Parathyroid adenoma (tissue), 2 donors: ENCODE measurements around the gene SPOCK1.

Experiments used
- H2AFZ ChIP-seq: fragments of 300-600 bp; sonication (generic); one replicate; pipeline ENCODE4 v1.7.0; 2017; ENCODE audit warnings: antibody characterized with exemption, mild to moderate bottlenecking
- H3K27ac ChIP-seq: fragments of 300-600 bp; sonication (generic); one replicate; pipeline ENCODE4 v1.7.0; 2017
- H3K27me3 ChIP-seq: fragments of 300-600 bp; sonication (generic); one replicate; pipeline ENCODE4 v1.7.0; 2017; ENCODE audit warnings: low read length; ENCODE audit not compliant: control insufficient read depth, insufficient read depth
- H3K36me3 ChIP-seq: fragments of 300-600 bp; sonication (generic); one replicate; pipeline ENCODE4 v1.7.0; 2017; ENCODE audit warnings: low read length; ENCODE audit not compliant: control insufficient read depth, insufficient read depth
- H3K4me1 ChIP-seq: fragments of 300-600 bp; sonication (generic); one replicate; pipeline ENCODE4 v1.7.0; 2017; ENCODE audit warnings: control low read depth
- H3K4me2 ChIP-seq: fragments of 300-600 bp; sonication (generic); one replicate; pipeline ENCODE4 v1.7.0; 2017; ENCODE audit warnings: low read length
- H3K4me3 ChIP-seq: fragments of 300-600 bp; sonication (generic); one replicate; pipeline ENCODE4 v1.7.0; 2017; ENCODE audit warnings: low read depth, low read length
- H3K79me2 ChIP-seq: fragments of 300-600 bp; sonication (generic); one replicate; pipeline ENCODE4 v1.7.0; 2017; ENCODE audit warnings: control low read depth
- H3K9ac ChIP-seq: fragments of 300-600 bp; sonication (generic); one replicate; pipeline ENCODE4 v1.7.0; 2017; ENCODE audit warnings: mild to moderate bottlenecking
- H3K9me3 ChIP-seq: fragments of 300-600 bp; sonication (generic); one replicate; pipeline ENCODE4 v1.7.0; 2017; ENCODE audit warnings: low read length; ENCODE audit not compliant: control insufficient read depth
- CTCF ChIP-seq: fragments of 300-600 bp; sonication (generic); IDR thresholded peaks from one replicate; pipeline ENCODE4 v1.7.0; 2017; ENCODE audit warnings: antibody characterized with exemption, mild to moderate bottlenecking
- donor health status: primary hyperparathyroidism.

SPOCK1 gene

DNA sequence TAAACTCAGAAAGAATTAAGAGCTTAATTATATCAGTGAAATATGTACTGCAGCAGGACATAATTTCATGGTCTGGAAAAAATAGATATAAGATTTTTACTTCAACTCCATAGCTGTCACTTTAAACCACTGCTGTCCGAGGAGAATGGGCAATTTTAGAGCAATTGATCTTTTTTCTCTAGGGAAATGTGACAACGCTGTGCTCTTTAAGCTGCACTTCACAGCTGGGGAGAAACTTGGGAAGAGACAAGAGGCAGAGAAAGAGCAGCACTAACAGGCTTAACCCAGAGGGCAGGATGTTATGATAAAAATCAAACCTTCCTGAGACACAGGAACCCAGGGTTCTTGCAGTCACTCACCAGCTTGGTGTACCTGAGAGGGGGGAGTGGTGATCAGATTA lies 92.0 kb downstream of the SPOCK1 start:
- H2AFZ ChIP-seq, result no peak overlapping the region
- no peaks in the 10 kb centered on the region for H3K9me3 ChIP-seq
- TF ChIP-seq CTCF, result no peak
- H3K36me3 ChIP-seq, result no peaks in the 10 kb centered on the region
- H3K9ac ChIP-seq, result no peak overlapping the region
- H3K4me3 ChIP-seq, result no peak overlapping the region
- H3K4me1 ChIP-seq, result no peaks in the 10 kb centered on the region
- H3K4me2 ChIP-seq, result no peak overlapping the region
- no peaks in the 10 kb centered on the region for H3K27me3 ChIP-seq
- no peak overlapping the region for H3K27ac ChIP-seq
- no peaks in the 10 kb centered on the region for H3K79me2 ChIP-seq

GRCh38 chr5:137405393-137405792 lies 93.7 kb downstream of the SPOCK1 start:
- Histone ChIP-seq H3K9ac (no peak overlapping the region), H2AFZ (no peak overlapping the region), H3K36me3 (no peaks in the 10 kb centered on the region), H3K27me3 (no peaks in the 10 kb centered on the region), H3K27ac (no peak overlapping the region), H3K79me2 (no peaks in the 10 kb centered on the region), H3K4me2 (no peak overlapping the region), H3K4me3 (no peak overlapping the region), H3K9me3 (no peaks in the 10 kb centered on the region), H3K4me1 (no peaks in the 10 kb centered on the region)
- no peak for TF ChIP-seq CTCF

DNA sequence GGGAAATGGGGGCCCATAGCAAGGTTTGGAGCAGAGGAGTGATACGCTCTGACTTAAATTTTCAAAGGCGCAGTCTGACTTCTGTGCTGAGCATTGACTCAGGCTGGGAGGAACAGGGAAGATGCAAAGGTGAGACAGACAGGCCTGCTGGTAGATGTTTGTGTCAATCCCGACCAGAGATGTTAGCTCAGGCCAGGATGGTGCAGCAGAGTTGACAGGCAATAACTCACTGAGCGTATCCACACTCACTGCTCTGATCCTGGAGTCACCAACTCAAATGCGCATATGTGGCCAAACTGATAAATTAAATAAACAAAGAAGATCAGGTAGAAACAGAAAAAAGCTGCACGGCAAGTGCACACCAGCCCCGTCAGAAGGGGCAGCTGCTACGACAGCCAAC lies 95.3 kb downstream of the SPOCK1 start:
- H3K4me2 ChIP-seq, result no peak overlapping the region
- H2AFZ ChIP-seq, result no peak overlapping the region
- H3K4me1 ChIP-seq, result no peaks in the 10 kb centered on the region
- no peak overlapping the region for H3K27ac ChIP-seq
- H3K4me3 ChIP-seq, result no peak overlapping the region
- H3K36me3 ChIP-seq, result no peaks in the 10 kb centered on the region
- H3K9me3 ChIP-seq, result no peaks in the 10 kb centered on the region
- no peaks in the 10 kb centered on the region for H3K27me3 ChIP-seq
- H3K9ac ChIP-seq, result no peak overlapping the region
- TF ChIP-seq CTCF, result no peak
- no peaks in the 10 kb centered on the region for H3K79me2 ChIP-seq

DNA sequence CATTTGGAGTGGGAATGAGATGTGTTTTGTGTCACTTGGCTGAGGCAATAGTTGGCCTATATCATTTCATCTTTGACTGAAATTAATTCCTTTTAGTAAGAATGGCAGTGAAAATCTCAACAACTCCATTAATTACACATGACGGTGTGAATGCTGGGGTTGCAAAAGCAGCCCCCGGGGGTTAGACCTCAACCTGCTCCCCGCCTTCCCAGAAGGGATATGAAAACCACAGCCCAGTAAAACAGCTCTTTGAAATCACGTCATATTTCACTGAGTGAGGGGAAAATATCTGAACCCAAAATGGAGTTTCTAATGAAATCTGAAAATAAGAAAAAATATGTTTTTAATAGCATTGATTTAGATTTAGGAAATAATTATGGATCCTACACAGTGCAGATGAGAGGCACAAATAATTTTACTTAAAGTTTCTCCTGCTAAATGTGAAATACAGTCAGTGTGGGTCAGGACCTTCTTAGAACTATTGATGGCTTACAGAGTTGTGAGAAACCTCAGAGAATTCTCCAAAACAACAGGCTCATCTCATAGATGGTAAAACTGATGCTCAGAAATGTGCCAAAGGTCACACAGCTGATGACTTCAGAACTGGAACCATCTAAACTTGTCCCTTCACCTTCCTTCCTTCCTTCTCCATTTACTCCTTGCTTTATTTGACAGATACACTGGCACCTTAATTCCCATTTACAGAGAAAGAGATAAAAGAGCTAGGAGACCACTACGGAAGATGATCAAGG lies 96.5 kb downstream of the SPOCK1 start:
- no peak overlapping the region for H3K27ac ChIP-seq
- no peak overlapping the region for H2AFZ ChIP-seq
- H3K9me3 ChIP-seq, result no peaks in the 10 kb centered on the region
- no peaks in the 10 kb centered on the region for H3K4me1 ChIP-seq
- H3K27me3 ChIP-seq, result no peaks in the 10 kb centered on the region
- no peak overlapping the region for H3K4me2 ChIP-seq
- no peak overlapping the region for H3K9ac ChIP-seq
- no peak for TF ChIP-seq CTCF
- no peaks in the 10 kb centered on the region for H3K79me2 ChIP-seq
- H3K4me3 ChIP-seq, result no peak overlapping the region
- H3K36me3 ChIP-seq, result no peaks in the 10 kb centered on the region

GRCh38 chr5:137401946-137402345 lies 97.2 kb downstream of the SPOCK1 start:
- Histone ChIP-seq H3K9ac (no peak overlapping the region), H3K36me3 (no peaks in the 10 kb centered on the region), H3K9me3 (no peaks in the 10 kb centered on the region), H3K4me2 (no peak overlapping the region), H3K4me3 (no peak overlapping the region), H2AFZ (no peak overlapping the region), H3K27ac (no peak overlapping the region), H3K4me1 (no peaks in the 10 kb centered on the region), H3K27me3 (no peaks in the 10 kb centered on the region), H3K79me2 (no peaks in the 10 kb centered on the region)
- TF ChIP-seq CTCF, result no peak
